Measurements from ENCODE around the gene UQCRHL. TPM values are rescaled to one million over a fixed set of nuclear protein-coding genes. Genes with fewer than 3 reads are reported as not detected.
"Not testable (repeated sequence)": the region's sequence is repeated elsewhere in the genome, so short reads cannot be mapped to it uniquely, and the experiment has no call there.

The UQCRHL gene
- total RNA-seq, result 3.3 and 6.3 TPM in 2 replicates

DNA sequence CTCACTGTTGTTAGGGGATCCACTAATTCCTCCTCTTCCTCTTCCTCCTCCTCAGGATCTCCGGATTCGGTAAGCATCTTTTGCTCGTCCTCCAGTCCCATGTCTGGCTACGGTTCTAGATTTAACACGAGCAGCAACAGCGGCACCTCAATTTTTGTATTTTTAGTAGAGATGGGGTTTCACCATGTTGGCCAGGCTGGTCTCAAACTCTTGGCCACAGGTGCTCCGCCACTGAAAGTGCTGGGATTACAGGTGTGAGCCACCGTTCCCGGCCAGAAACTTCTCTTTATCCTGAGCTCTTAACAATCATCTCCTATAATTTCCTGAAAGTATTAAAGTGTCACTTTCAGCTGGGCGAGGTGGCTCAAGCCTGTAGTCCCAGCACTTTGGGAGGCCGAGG is at the start of gene UQCRHL:
Gene UQCRHL (minus strand): TSS at position 101 of the 400 bp plus-strand sequence. CDS start 0 bp downstream, at position 101.
- not testable (repeated sequence) for DNase-seq (ENCODE audit: low read depth in 2 of 2)

DNA sequence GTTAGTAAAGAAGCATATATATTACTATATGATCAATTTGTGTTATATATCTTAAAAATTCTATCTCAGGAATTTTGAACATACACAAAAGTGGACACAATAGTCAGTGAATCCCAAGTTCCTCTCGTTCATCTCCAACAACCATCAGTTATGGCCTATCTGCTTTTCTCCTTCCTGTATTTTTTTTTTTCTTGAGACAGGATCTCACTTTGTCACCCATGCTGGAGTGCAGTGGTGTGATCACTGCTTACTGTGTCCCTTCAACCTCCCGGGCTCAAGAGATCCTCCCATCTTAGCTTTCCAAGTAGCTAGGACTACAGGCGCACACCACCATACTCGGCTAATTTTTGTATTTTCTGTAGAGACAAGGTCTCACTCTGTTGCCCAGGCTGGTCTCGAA is 49.4 kb upstream of the UQCRHL start:
- no peak for DNase-seq (ENCODE audit: low read depth in 2 of 2)

DNA sequence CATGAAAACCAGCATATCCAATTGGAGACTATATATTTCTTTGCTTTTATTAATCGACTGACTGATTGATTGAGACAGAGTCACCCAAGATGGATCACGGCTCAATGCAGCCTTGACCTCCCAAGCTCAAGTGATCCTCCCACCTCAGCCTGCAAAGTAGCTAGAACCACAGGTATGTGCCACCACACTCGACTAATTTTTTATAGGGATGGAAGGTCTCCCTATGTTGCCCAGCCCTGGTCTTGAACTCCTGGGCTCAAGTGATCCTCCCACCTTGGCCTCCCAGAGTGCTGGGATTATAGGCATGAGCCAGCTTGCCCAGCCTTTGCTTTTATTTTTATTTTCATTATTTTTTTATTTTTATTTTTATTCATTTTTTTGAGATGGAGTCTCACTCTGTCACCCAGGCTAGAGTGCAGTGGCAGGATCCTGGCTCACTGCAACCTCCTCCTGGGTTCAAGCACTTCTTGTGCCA is 45.4 kb upstream of the UQCRHL start:
- no peak for DNase-seq (ENCODE audit: low read depth in 2 of 2)

DNA sequence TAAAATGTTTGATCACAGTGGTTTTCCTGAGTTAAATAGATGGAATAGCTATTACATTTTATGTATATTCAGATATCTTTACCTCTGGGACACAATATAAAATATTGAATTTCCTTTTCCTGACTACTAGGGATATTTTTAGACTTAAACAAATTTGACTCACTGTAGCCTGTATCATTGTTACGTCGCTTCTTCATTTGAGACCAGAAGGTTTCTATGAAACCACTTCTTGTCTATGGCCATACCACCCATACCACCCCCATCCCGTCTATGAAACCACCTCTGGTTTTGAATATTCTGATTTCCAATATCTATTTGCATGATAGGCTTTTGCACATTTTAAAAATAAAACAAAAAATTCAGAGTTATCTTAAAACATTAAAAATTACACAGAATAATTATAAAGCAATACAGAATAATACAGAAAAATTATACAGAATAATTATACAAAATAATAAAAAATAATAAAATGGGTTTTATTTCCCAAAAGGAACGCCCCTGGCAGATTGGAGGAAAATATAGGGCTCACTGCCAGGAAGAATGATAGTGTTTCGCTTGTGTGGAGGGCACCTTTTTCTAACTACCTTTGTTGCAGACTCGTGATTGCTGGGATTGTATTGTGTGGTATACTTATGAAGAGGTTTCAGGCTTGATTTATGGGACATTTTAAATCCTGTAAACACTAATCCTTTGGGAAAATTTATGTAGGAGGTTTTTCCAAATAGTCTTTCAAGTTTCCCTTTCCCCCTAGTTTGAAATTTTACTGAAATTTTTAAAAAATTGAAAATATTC is 44.8 kb upstream of the UQCRHL start:
- DNase-seq (ENCODE audit: low read depth in 2 of 2), result peak; percentile 41 to 46

DNA sequence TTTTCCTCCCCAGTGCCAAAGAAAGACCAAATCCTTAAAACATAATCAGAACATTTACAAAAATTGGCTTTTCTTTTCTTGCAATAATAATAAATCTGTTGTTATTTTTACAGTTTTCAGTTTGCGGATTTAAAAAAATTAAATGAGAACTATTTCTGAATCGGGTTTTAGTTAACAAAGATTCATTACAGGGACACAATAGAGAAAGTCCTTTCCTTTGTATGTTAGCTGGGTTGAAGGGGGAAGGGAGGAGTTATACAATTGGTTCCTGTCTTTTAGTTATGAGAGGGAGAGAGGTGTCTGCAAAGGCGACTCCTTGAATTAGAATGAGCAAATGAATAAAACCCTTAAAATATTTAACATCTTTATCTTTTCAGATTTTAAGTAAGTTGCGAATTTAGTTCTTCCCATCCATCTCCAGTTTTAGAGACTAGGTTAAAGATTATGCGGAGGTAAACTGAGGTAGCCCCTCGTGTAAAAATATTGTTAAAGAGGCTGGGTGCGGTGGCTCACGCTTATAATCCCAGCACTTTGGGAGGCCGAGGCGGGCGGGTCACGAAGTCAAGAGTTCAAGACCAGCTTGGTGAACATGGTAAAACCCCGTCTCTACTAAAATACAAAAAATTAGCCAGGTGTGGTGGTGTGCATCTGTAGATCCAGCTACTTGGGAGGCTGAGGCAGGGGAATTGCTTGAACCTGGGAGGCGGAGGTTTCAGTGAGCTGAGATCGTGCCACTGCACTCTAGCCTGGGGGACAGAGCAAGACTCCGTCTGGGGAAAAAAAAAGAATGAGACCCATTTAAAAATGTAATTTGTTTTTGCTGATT is 44.0 kb upstream of the UQCRHL start:
- peak; percentile 44 to 55 for DNase-seq (ENCODE audit: low read depth in 2 of 2)

DNA sequence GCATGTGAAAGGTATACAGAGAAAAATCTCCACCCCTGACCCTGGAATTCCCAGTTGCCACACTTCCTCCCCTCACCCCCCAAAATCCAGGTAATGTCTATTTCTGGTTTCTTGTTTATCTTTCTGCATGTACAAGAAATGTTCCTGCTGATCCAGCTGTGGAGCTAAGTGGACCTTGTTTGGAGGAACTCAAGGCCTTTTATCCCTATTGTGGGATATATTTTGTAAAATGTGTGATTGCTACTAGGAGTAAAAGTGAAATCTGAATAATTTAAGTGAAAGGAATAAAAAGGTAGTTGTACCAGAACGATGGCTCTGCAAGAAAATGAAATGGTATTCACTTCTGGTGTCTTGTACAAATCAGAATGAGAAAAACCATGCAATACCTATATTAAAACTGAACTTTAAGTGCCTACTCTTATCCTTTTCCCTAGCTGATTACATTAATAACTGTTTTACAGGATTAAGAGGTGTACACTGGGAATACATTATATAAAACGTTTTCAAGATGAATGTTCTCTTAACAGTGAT is 43.1 kb upstream of the UQCRHL start:
- peak; percentile 16 to 26 for DNase-seq (ENCODE audit: low read depth in 2 of 2)

DNA sequence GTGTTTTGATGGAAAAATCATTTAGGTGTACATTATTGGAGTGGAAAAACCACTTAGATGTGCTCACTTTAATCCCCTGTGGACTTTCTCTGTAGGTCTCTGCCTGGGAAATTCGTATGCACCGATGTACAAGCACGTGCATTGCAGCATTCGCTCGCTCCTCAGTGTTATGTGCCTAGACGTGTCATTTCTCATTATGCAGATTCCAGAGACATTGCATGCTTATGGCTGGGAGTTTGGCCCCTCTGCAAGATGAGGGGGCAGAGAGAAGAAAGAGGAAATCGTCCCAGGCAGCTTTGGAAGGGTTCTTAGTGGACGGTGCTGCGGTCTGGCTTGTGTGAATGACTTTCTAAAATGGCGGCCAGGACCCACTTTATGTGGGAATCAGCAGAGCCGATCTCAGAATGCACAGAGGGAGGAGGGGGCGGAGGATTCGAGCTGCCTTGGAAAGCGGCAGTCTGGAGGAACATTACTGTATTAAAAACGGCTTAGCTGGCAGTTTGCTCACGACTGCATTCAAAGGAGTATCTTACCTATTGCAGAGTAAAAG is 42.4 kb upstream of the UQCRHL start:
- DNase-seq (ENCODE audit: low read depth in 2 of 2), result peak in 1 of 2 donors; percentile 49

DNA sequence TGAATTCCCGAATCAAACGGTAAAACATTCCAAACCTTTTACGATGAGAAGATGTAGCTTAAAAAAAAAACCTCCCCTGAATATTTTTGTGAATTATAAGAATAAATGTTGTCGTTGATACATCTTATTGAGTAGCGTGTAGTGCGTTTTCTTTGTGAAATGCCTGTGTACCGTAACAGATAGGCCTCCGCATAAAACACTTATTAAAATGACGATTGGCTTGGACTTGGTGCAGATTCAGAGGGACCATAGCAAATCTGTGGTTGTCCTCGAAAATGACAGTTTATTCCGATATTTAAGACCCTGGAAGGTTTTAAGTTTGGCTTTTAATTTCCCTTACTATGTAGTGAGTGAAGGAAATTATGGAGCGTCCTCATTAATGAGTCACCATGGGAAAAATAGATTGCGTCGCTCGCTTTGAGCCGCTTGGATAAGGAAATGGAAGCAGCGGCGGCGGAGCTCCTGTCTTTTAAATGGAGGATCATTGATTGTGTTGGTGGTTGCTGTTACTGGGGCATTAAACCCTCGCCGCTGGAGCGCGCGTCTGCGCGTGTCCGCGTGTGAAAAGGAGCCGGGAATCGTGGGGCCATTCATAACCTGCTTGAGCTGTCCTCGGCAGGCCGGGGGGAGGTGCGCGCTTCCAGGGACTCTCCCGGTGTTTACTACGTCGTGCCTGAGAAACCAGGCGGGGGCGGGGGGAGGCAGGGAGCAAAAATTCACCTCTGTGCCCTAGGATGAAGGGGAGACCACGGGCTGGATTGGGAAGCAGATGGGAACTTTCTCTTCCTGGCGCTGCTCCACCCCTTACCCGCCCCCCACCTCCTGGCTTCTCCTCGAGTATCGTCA is 41.7 kb upstream of the UQCRHL start:
- DNase-seq (ENCODE audit: low read depth in 2 of 2), result peak; percentile 90 to 92

DNA sequence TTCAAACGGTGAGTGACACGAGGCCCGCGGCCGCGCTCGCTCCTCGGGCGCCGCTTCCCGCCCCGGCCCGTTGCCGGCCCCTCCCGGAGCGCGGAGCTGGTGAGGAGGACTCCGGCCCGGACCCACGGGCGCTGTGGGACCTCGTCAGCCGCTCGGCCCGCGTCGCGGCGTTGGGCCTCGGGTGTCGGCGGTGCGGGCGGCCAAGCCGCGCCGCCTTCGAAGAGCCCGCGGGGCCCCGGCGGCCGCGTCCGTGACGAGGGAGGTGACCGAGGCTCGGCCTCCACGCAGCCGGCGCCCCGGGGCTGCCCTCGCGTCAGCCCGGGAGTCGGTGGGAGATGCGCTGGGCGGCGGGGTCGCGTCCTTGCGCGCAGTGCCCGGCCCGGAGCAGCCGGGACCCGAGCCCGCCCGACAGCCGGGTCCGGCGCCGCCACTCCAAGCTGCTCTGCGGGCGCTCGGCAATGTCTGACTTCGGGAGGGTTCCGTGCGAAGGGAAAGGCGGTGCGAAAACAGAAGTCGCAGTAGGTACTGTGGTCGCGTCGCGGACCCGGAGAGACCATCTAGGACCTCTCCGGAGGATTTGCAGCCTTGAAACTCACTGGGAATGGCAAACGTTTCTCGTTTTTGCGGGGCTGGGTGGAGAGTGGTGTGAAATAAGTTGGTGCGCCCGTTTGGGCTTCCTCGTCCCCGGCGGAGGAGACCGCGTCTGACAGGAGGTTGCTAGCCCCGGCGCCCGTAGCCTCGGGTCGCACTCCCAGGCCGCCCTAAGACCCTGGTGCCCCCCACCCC is 40.9 kb upstream of the UQCRHL start:
- peak; percentile 48 to 49 for DNase-seq (ENCODE audit: low read depth in 2 of 2)

DNA sequence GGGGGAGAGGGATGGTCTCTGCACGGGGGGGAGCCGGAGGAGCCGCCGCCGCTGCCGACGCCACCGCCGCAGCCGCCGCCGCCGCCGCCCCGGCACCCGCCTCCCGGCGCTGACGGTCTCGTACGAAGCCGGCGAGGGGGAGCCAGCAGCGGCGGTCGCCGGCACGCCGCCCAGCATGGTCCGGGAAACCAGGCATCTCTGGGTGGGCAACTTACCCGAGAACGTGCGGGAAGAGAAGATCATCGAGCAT is 40.4 kb upstream of the UQCRHL start:
- DNase-seq (ENCODE audit: low read depth in 2 of 2), result no peak

DNA sequence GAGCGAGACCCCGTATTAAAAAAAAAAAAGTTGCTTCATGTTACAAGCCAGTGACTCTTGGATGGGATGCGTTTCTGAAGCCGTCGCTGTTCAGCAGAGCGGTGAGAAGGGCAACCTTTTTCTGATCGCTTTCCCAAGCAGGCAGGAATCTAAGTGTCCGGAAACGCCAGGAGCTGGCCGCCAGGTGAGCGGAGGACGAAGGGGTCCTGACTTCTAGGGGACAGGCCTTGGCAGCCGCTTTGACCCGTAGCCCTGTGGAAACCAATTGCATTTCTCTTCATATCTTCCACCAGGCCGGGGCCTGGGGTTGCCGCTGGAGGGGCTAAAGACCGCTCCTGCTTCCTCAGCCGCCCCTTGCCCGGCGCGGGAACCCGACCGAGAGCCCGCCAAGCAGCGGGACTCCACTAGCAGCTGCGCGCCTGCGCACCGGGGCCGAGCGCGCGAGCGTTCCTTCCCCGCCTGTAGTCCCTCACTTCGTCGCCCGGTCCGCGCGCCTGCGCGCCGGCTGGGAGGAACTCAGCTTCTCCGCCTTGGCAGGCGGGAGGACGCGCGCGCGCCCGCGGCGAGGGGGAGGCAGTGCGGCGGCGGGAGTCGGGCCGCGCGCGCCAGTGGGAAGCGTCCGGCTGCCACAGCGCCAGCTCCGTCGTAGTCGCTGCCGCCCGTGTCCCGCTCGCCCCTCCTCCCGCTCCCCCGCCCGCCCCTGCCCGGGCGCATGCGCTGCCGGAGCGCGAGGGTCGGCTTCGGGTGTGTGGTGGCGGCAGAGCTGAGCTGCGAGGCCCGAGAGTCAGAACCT is 39.8 kb upstream of the UQCRHL start, which contains the start of gene SPEN:
Gene SPEN (plus strand): TSS at position 608 of the 793 bp plus-strand sequence. CDS start 361 bp downstream, outside the sequence.
- peak; percentile 98 for DNase-seq (ENCODE audit: low read depth in 2 of 2)

DNA sequence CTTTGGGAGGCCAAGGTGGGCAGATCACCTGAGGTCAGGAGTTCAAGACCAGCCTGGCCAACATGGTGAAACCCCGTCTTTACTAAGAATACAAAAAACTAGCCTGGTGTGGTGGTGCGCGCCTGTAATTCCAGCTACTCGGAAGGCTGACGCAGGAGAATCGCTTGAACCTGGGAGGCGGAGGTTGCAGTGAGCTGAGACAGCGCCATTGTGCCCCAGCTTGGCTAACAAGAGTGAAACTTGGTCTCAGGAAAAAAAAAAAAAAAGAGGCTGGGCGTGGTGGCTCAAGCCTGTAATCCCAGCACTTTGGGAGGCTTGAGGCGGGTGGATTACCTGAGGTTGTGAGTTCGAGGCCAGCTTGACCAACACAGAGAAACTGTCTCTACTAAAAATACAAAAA is 38.6 kb upstream of the UQCRHL start:
- DNase-seq (ENCODE audit: low read depth in 2 of 2), result not testable (repeated sequence)

DNA sequence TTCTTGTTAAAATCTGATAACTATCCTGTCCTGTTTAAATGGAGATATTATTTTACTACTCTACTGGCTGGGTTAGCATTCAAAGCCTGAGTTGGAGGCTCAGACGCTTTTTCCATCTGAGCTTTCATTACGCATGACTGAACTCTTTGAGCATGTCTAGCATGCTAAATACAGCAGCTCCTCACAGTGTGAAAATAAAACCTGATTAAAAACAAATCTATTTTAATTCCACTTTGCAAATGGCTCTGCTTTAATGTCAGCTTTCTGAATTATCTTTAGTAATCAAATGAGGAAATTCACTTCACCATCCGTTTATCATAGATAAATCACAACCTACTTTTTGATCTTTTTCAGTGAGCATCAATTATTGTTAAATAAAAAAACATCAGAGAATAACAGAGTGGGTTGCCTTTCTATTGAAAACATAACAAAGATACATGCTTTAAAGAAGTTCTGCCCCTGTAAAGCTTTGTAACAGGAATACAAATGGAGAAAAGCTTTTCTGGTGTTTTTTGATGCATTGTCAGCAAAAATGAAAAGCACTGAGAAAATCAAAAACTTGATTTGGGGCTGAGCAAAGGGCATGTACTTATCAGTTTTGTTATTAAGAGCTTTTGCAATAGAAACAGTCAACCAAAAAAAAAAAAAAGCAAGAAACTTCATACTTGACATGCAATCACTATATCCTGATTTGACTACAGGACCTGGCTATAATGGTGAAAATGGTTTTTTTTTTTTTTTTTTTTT is 36.5 kb upstream of the UQCRHL start:
- DNase-seq (ENCODE audit: low read depth in 2 of 2), result no peak

DNA sequence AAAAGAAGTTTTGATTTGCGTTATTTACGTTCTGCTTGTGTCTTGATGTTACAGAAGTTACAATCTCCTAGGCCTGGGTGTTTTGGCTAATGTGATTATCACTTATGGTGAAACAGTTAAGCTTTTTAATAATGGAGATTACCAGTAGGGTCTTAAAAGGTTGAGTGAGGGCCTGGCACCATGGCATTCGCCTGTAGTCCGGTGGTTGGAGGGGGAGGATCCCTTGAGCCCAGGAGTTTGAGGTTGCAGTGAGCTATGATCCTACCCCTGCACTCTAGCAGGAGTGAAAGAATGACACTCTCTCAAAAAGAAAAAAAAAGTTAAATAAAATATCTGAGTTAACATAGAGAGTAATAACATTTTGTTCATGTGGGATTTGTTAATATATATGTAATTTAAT is 31.3 kb upstream of the UQCRHL start:
- no peak for DNase-seq (ENCODE audit: low read depth in 2 of 2)

DNA sequence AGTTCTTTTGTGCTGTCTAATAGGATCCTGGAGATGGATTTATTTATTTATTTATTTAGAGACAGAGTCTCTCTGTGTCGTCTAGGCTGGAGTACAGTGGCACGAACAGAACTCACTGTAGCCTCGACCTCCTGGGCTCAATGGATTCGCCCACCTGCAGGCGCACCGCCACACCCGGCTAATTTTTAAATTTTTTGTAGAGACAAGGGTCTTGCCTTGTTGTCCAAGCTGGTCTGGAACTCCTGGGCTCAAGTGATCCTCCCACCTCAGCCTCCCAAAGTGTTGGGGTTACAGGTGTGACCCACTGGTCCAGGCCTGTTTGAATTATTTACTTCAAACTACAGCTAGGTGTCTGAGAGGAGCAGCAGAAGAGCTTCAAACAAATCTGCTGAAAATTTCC is 30.5 kb upstream of the UQCRHL start:
- DNase-seq (ENCODE audit: low read depth in 2 of 2), result no peak

DNA sequence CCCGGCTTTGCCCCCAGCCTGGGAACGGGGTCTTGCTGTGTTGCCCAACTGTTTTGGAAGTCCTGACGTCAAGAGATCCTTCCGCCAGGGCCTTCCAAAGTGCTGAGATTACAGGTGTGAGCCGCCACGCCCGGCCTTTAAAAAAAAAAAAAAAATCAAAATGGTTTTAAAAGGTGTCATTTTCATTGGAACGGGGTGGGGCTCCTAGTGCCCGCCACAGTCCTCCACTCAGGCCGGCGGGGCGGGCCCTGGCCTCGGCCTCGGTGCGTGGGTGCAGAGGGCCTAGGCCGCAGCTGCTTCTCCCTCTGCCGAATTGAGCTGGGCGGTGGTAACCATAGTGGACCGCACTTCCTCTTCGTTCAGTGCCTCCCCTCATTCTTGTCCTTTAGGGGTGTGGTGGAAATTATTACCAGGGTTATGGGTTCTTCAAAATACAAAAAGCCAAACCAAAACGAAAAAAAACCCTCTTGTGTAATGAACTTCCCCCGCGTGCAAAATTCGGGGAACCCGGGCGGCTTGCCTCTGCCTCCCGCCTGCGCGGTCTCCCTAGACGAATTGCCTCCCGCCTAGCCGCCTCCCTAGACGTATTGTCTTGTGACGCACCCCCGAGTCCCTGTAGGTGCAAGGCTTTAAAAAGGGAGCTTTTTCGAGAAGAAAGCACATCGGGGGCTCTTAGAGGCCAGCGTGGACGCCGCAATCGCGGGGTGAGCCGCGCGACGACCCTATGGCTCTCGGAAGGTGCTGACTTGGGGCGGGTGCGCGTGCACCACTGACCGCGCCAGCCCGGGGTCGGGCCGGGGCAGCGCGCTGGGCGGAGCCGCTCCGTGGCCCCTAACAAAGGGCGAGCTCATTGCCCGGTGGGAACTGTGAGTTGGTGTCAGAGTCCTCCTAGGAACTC is 29.6 kb upstream of the UQCRHL start:
- peak in 1 of 2 donors; percentile 7 for DNase-seq (ENCODE audit: low read depth in 2 of 2)

DNA sequence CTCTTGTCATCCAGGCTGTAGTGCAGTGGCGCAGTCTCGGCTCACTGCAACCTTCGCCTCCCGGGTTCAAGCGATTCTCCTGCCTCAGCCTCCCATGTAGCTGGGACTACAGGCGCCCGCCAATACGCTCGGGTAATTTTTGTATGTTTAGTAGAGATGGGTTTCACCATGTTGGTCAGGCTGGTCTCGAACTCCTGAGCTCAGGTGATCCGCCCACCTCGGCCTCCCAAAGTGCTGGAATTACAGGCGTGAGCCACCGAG is 29.0 kb upstream of the UQCRHL start:
- not testable (repeated sequence) for DNase-seq (ENCODE audit: low read depth in 2 of 2)

Measured in lung microvascular endothelial cell (primary cell).